GM19328 (cell line): ENCODE results near the gene HS3ST4.

ENCODE experiments used
- ATAC-seq: cut with Tn5 transposase; IDR thresholded peaks from one replicate; pipeline ENCODE4 v1.9.1; 2021; ENCODE audit warnings: mild to moderate bottlenecking, moderate library complexity; ENCODE audit not compliant: unreplicated experiment

The HS3ST4 gene

DNA sequence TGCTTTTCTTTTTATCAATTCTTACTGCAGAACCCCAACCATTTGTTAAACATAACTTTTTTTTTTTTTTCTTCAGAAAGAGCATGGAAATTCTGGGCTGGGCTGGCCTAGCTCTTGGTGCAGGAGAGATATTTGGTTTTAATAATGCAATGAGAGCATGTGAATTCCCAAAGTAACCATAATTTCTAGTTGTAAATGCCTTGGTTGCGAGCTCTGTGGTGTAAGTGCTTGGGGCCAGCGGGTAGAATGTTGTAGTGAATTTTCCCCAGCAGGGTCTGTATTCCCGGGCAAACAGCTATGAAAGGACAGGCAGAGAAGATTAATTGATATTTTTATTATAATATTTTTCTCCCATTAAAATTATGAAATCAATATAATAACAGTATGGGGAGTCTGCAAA is 465.6 kb downstream of the HS3ST4 start:
- no peak for ATAC-seq

DNA sequence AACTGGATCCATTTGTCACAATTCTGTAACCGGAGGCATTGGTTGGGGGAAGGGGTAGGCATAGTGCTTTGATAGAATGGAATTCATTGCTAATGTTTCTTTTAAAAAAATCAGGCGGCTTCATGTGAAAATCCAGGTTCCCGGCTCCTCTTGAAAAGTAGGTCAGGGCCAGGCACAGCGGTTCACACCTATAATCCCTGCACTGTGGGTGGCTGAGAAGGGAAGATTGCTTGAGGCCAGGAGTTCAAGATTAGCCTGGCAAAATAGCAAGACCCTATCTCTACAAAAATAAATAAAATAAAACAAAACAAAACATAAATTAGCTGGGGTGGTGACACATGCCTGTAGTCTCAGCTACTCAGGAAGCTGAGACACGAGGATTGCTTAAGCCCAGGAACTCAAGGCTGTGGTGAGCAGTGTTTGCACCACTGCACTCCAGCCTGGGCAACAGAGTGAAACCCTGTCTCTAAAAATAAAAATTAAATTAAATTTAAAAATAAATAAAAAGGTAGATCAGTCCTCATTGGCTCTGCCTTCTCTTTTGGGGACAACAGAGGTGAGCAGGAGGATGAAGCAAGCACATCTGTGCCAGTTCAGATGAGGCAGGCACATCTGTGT is 466.5 kb downstream of the HS3ST4 start:
- no peak for ATAC-seq

DNA sequence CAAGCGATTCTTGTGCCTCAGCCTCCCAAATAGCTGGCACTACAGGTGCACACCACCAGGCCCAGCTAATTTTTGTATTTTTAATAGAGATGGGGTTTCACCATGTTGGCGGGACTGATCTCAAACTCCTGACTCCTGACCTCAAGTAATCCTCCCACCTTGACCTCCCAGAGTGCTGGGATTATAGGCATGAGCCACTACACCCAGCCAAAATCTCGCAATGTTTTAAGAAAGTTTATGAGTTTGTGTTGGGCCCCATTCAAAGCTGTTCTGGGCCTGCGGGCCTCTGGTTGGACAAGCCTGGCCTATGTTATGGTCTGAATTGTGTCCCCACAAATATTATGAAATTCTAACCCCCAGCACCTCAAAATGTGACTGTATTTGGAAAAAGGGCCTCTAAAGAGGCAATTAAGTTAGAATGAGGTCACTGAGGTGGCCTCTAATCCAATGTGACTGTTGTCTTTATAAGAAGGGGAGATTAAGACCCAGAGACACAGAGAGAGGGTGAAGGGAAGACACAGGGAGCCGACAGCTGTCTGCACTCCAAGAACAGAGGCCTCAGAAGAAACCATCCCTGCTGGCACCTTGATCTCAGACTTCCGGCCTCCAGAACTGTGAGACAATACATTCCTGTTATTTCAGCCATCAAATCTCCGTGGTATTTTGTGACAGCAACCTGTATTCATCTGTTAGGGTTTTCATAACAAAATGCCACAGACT is 469.9 kb downstream of the HS3ST4 start:
- no peak for ATAC-seq

DNA sequence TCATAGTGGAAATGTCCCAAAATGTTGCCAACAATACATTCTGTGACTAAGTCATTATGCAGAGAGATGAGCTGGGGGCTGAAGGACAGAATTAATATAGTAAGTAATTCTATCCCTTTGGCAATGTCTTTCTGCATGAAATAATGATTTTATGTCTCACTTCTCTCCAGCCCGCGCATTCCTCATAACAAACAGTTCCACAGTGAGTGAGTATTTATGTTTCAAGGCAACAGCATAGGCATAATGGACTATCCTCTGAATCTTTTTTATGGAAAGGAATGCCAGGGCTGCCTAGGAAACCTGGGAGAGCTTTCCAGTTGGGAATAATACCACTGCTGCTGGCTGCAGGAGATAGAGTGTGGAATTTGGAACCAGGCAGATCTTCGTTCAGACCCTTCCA is 477.7 kb downstream of the HS3ST4 start:
- no peak for ATAC-seq

DNA sequence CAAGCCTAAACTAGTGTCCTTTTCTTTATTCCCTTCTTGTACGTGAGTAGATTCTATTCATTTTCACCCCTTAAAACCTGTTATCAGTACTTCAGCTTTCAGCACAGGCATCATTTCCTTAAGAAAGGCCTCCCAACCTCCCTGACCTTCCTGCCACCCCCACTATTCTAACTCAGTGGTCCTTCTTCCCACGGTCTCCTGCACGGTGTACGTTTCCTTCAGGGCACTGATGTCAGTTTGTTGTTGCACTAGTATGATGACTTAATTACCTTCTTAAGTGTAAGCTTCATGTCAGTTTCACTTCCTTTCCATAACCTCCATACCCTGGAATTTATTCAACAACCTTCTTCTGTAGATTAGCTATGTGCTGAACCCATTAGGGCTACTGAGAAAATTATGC is 484.2 kb downstream of the HS3ST4 start:
- ATAC-seq = no peak

DNA sequence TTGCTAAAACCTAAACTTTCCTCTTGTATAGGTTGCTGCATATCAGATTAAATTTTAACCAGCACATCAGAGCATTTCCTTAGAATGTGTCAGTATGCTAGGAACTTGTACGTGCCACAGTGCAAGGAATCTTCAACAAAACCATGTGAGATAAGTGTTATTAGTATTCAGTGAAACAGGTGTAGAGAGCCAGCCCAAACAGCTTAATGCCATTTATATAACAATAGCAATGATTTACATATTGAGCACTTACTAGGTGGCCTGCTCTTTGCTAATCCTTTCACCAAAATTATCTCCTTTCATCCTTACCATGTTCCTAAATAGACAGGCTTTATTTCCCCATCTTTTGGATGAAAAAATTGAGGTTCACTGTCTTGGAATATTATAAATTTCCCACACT is 485.7 kb downstream of the HS3ST4 start:
- no peak for ATAC-seq

DNA sequence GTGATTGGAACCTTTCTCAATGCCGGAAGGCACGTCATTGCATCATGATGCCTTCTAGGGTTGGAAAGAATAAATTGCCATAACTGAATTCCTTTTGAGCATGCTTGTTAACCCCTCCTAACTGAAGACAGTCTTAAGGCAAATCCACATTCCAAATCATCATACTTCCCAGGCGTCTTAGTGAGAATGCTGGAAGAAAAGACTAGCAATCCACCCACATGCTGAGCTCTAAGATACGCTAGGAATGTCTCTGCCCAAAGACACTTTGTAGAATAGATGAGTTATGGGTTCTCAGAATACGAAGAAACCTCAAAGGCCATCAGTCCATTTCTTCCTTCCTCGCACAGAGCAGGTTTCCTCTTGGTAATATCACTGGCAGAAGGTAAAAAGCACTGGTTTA is 486.5 kb downstream of the HS3ST4 start:
- no peak for ATAC-seq

DNA sequence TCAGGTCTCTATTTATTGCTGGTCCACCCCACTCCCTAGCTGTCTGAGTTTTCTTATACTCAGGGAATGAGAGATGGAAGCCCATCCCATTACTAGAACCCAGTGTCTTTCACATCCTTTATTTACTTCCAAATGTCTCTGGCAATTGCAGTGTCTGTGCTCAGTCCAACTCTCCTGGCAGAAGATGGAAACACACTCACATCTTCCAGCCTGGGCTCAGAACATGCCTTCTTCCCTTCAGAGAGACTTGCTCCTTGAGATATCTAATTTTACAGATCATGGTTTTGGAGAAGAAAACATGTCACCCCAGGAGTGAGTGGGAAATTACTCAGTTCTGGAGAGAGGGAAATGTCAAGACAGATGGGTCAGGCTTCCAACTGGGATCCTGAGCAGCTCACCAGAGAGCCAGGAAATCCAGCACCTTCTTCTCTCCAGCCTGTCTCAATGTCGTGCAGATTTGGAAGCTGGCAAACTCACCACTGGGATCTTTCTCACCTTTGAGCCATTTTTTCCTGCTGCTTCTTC is 494.4 kb downstream of the HS3ST4 start:
- ATAC-seq = no peak
